Measurements from ENCODE around the gene CHD9NB.

The CHD9NB gene

GRCh38 chr16:53092284-53092683 lies 39.6 kb upstream of the CHD9NB start:
- no peaks in the 10 kb centered on the region for H3K27me3 ChIP-seq
- no peak for TF ChIP-seq Cebpa-rat (IDR thresholded peaks at IDR 0.05)
- peak overlapping the region; percentile 93 for H3K4me2 ChIP-seq
- no peaks in the 10 kb centered on the region for H4K20me1 ChIP-seq
- H3K4me3 ChIP-seq = no peak overlapping the region
- H3K4me1 ChIP-seq = peaks cover 79% of the 10 kb centered on the region
- H3K27ac ChIP-seq = peak overlapping the region; percentile 85
- peak overlapping the region; percentile 68; the same call in 1 of the 2 replicates for H3K9ac ChIP-seq
- H3K36me3 ChIP-seq = 0 out of 2 replicates have a peak, but pooled peaks cover 6% of the 10 kb centered on the region
- H3K9me3 ChIP-seq = no peaks in the 10 kb centered on the region

- Histone ChIP-seq H3K4me1 (peaks cover 79% of the 10 kb centered on the region), H3K27me3 (no peaks in the 10 kb centered on the region), H3K36me3 (0 out of 2 replicates have a peak, but pooled peaks cover 6% of the 10 kb centered on the region), H3K9me3 (no peaks in the 10 kb centered on the region), H3K9ac (peak overlapping the region; percentile 68), H3K4me2 (peak overlapping the region; percentile 93), H3K27ac (peak overlapping the region; percentile 85), H4K20me1 (no peaks in the 10 kb centered on the region), H3K4me3 (peak overlapping the region; percentile 50)
- TF ChIP-seq Cebpa-rat (IDR thresholded peaks at IDR 0.05) = no peak
Observed at GRCh38 chr16:53091466-53092211, 38.9 kb upstream of the CHD9NB start.

GRCh38 chr16:53090591-53091411 lies 38.1 kb upstream of the CHD9NB start:
- peaks cover 83% of the 10 kb centered on the region for H3K4me1 ChIP-seq
- H3K4me2 ChIP-seq = peak overlapping the region; percentile 93
- TF ChIP-seq Cebpa-rat (IDR thresholded peaks at IDR 0.05) = no peak
- peak overlapping the region; percentile 50 for H3K4me3 ChIP-seq
- no peaks in the 10 kb centered on the region for H3K27me3 ChIP-seq
- H3K27ac ChIP-seq = peak overlapping the region; percentile 85
- 0 out of 2 replicates have a peak, but pooled peaks cover 6% of the 10 kb centered on the region for H3K36me3 ChIP-seq
- peak overlapping the region; percentile 68 for H3K9ac ChIP-seq
- no peaks in the 10 kb centered on the region for H3K9me3 ChIP-seq
- no peaks in the 10 kb centered on the region for H4K20me1 ChIP-seq

- Histone ChIP-seq H3K4me1 (peaks cover 89% of the 10 kb centered on the region), H3K27ac (peak overlapping the region; percentile 85), H4K20me1 (no peaks in the 10 kb centered on the region), H3K4me2 (peak overlapping the region; percentile 93), H3K4me3 (peak overlapping the region; percentile 50), H3K36me3 (0 out of 2 replicates have a peak, but pooled peaks cover 6% of the 10 kb centered on the region), H3K27me3 (no peaks in the 10 kb centered on the region), H3K9ac (peak overlapping the region; percentile 68), H3K9me3 (no peaks in the 10 kb centered on the region)
- no peak for TF ChIP-seq Cebpa-rat (IDR thresholded peaks at IDR 0.05)
Observed at GRCh38 chr16:53090286-53090590, 37.5 kb upstream of the CHD9NB start.

GRCh38 chr16:53089434-53090285 lies 37.0 kb upstream of the CHD9NB start:
- Histone ChIP-seq H3K4me2 (peak overlapping the region; percentile 93), H3K36me3 (0 out of 2 replicates have a peak, but pooled peaks cover 6% of the 10 kb centered on the region), H3K27ac (peak overlapping the region; percentile 85), H3K9ac (peak overlapping the region; percentile 68), H3K4me1 (peaks cover 91% of the 10 kb centered on the region), H3K9me3 (no peaks in the 10 kb centered on the region), H3K27me3 (no peaks in the 10 kb centered on the region), H3K4me3 (peak overlapping the region; percentile 50; the same call in 1 of the 2 replicates), H4K20me1 (no peaks in the 10 kb centered on the region)
- TF ChIP-seq Cebpa-rat (IDR thresholded peaks at IDR 0.05) = no peak

GRCh38 chr16:53087101-53087500 lies 34.4 kb upstream of the CHD9NB start:
- no peaks in the 10 kb centered on the region for H4K20me1 ChIP-seq
- 0 out of 2 replicates have a peak, but pooled peaks cover 6% of the 10 kb centered on the region for H3K36me3 ChIP-seq
- TF ChIP-seq Cebpa-rat (IDR thresholded peaks at IDR 0.05) = no peak
- peak overlapping the region; percentile 87 for H3K27ac ChIP-seq
- H3K4me1 ChIP-seq = peaks cover 91% of the 10 kb centered on the region
- H3K4me2 ChIP-seq = peak overlapping the region; percentile 81
- no peaks in the 10 kb centered on the region for H3K27me3 ChIP-seq
- H3K9ac ChIP-seq = peak overlapping the region; percentile 1; the same call in 1 of the 2 replicates
- H3K9me3 ChIP-seq = no peaks in the 10 kb centered on the region
- H3K4me3 ChIP-seq = no peak overlapping the region

- Histone ChIP-seq H3K27me3 (no peaks in the 10 kb centered on the region), H3K4me3 (peak overlapping the region; percentile 28), H3K4me1 (peaks cover 85% of the 10 kb centered on the region), H3K36me3 (0 out of 2 replicates have a peak, but pooled peaks cover 6% of the 10 kb centered on the region), H3K4me2 (peak overlapping the region; percentile 81), H3K27ac (peak overlapping the region; percentile 87), H4K20me1 (no peaks in the 10 kb centered on the region), H3K9ac (peak overlapping the region; percentile 76), H3K9me3 (no peaks in the 10 kb centered on the region)
- TF ChIP-seq Cebpa-rat (IDR thresholded peaks at IDR 0.05) = no peak
Observed at GRCh38 chr16:53085931-53086421, 33.3 kb upstream of the CHD9NB start.

GRCh38 chr16:53085369-53085843 lies 32.7 kb upstream of the CHD9NB start:
- no peaks in the 10 kb centered on the region for H3K27me3 ChIP-seq
- no peaks in the 10 kb centered on the region for H4K20me1 ChIP-seq
- TF ChIP-seq Cebpa-rat (IDR thresholded peaks at IDR 0.05) = no peak
- 0 out of 2 replicates have a peak, but pooled peaks cover 6% of the 10 kb centered on the region for H3K36me3 ChIP-seq
- H3K27ac ChIP-seq = peak overlapping the region; percentile 87
- peak overlapping the region; percentile 81 for H3K4me2 ChIP-seq
- peaks cover 85% of the 10 kb centered on the region for H3K4me1 ChIP-seq
- no peaks in the 10 kb centered on the region for H3K9me3 ChIP-seq
- H3K9ac ChIP-seq = peak overlapping the region; percentile 76
- peak overlapping the region; percentile 28 for H3K4me3 ChIP-seq
